HG03442 (cell line): ENCODE results near the gene CCM2L.

Source experiments
- ATAC-seq: cut with Tn5 transposase; IDR thresholded peaks from one replicate; pipeline ENCODE4 v1.9.1; 2021; ENCODE audit warnings: mild to moderate bottlenecking, moderate library complexity; ENCODE audit not compliant: unreplicated experiment

The CCM2L gene

DNA sequence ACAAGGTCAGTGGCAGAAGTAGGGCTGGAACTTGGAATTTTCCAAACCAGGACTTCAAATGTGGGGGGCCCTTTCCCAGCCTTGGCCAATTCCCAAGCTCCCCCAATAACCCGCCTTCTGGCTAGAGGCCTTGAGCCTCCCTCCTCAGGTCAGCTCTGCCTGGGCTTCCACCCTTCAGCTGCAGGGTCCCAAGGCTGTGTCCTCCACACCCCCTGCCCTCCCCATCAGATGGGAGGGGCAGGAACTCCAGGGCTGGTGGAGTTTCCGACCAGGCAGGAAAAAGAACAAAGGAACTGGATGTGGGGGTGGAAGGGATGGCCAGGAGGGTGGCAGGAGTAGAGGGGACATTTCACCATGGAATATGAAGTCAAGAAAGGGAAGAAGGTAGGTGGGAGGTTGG, at the start of gene CCM2L:
Gene CCM2L (plus strand): TSS at position 338 of the 400 bp plus-strand sequence. CDS start 17 bp downstream, at position 355.
- ATAC-seq: no peak

DNA sequence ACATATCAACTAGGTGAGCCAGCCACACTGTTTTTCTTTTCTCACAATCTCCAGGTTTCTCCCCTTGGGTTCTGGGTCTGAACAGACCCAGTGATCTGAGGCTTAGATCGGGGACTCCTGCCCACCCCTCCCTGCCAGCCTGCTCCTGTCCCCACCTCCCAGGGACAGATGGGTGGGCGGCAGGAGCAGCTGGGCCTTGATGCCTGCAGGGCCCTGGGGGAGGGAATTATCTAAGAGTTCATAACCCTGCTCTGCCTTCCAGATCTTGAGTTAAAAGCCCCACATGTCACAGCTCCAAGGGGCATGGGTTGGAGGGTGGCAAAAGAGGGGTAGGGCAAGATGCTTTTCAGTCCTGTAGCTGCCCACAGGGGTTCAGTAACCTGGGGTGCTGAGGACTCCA, 47.5 kb upstream of the CCM2L start:
- no peak for ATAC-seq

DNA sequence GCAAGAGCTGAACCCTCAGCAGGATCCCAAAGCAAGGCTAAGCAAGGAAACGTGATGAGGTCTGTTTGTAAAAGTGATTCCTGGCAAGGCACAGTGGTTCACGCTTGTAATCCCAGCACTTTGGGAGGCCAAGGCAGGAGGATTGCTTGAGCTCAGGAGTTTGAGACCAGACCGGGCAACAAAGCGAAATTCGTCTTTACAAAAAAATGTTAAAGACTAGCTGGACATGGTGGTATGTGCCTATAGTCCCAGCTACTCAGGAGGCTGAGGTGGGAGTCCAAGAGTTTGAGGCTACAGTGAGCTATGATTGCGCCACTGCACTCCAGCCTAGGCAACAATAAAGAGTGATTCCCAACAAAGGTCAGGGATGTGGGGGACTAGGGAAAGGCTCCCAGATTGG, 46.3 kb upstream of the CCM2L start:
- ATAC-seq: no peak

DNA sequence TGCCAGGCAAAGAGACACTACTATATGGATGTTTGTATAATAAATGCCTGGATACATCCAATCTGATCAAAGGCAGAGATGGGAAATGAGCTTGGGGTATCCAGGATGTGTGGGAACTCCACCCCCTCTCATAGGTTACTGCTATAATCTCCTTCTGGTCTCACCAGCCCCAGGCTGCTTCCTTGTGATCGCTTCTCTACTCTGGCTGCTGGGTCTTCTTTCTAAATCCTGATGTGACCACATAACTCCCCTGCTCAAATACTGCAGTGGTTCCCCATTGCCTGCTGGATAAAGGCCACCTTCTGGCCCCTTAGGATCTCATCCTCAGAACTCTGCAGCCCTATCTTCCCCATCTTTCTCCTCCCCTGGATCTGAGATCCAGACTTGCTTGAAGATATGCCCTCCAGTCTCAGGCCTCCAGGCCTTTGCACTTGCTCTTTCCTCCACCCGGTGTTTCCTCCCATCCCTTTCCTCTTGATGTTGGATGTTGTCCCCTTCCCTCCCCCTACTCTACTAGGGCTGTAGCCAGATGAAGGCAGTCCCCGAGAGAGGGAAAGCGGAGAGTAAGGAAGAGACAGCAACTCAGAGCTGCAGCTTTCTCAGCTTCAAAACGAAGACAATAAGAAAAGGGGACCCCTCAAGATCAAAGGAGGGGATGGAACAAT, 43.1 kb upstream of the CCM2L start:
- no peak for ATAC-seq

DNA sequence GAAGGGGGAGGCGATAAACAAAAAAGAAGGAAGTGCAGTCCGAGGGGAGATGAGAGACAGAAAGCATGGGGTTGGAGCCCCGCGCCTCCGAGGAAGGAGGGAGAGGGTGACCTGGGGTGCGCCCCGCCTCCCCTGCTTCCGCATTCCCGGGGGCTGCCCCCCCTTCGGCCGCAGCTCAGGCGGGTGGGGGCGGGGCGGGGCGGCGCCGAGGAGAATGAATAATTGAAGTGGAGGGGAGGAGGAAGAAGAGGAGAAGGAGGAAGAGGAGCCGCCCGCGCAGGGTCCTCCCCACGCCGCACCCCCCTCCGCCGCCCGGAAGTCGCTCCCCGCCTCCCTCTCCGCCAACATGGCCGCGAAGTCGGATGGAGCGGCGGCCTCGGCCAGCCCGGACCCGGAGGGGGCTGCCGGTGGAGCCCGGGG, 42.4 kb upstream of the CCM2L start, which contains the start of gene XKR7:
Gene XKR7 (plus strand): TSS at position 322 of the 420 bp plus-strand sequence. CDS start 25 bp downstream, at position 347.
- ATAC-seq: no peak

DNA sequence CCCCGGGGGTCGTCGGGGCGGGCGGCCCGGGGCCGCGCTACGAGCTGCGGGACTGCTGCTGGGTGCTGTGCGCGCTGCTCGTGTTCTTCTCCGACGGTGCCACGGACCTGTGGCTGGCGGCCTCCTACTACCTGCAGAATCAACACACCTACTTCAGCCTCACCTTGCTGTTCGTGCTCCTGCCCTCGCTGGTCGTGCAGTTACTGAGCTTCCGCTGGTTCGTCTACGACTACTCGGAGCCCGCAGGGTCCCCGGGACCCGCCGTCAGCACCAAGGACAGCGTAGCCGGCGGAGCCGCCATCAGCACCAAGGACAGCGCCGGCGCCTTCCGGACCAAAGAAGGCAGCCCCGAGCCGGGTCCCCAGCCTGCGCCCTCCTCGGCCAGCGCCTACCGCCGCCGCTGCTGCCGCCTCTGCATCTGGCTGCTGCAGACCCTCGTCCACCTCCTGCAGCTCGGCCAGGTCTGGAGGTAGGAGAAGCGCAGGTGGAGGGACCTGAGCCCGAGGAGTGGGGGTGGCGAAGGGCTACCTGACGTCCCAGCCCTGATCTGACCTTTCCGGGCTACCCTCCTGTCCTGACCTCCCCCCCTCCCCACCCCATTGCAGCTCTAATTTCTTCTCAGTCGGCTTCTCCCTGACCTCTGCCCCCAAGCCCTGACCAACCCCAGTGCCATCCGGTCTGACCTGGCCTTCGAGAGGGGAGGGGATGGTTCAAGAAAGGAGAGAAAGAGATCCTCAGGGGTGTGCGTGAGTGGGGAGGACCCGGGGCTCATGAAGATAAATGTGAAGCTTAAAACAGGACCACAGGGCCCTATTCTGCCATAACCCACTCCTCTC, 41.7 kb upstream of the CCM2L start:
- ATAC-seq: no peak

DNA sequence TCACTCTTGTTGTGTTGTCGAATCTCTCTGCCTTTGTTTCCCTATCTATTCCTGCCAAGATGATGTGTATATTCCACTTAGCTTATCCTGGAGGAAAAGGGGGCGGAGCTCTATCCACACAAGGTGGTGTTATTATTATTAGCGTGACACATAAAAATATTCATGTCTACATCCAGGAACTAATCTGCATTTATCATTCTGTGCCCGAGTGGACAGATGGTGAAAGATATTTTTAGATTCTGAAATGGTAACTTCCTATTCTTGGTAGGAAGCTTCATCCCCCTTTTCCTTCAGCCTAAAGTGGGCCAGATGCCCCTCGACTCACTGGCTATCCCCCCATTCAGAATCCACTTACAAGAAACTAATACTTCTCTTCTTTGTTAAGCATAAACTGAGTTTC, 40.2 kb upstream of the CCM2L start:
- ATAC-seq: no peak

DNA sequence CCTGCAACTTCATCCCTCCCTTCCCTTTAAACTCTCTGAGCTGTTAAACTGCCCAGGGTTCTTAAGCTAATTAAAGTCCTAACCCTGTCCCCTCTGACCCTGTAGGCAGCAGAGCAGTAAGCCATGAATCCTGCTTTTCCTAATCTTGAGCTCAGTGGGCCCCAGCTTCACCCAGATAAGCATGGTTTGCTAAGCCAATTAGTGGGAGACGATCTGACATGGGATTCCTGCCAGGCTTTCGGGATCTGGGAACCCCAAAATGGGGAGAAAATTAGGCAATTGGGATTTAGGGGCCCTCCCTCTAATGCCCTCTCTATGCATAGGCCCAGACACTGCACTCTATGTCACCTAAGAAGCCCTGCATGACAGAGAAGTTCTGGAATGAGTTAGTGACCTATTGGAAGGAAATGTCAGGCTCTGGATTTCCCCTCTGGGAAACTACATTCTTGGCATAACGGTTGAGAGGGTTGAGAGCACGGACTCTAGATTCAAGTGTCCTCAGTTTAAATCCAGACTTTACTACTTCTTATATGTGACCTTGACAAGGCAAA, 37.7 kb upstream of the CCM2L start:
- ATAC-seq: no peak

DNA sequence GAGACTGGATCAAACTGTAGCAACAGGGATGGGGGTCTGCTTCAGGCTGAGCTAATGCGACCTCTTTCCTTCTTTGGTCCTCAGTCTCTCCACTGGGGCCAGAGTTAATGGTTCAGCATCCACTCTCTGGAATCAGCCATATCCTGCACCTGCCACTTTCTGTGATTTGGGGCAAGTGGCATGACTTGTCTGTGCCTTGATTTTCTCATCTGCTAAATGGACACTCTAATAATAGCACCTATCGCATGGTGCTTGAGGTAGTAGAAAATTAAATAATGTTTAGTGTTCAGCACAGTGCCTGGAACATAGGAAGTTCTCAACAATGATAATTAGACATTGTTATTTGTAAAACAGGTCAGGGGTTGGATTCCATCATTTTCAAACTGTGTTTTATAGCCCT, 35.9 kb upstream of the CCM2L start:
- ATAC-seq: no peak

DNA sequence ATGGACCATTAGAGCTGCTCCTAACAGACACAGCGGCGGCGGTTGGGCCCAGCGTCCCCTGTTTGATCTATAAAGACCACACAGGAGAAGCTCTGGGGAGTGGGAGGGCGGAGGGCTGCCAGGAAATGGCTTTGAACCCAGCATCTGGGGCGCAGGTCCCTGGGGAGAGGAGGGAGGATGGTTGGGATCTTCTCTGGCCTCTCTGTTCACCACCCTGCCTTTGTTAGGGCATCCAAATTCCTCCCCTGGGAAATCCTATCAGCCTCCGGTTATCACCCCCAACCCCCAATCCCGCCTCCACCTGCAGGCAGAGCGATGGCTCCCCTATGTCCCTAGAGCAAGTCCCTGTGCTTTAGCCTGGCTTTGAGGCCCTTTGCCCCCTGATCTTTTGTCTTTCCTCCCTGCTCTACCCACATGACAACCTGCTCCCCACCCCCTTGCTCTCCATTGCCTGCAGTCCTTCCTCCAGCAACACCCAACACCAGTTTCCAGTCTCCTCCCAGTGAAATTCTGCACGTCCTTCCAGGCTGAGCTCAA, 35.2 kb upstream of the CCM2L start:
- no peak for ATAC-seq

DNA sequence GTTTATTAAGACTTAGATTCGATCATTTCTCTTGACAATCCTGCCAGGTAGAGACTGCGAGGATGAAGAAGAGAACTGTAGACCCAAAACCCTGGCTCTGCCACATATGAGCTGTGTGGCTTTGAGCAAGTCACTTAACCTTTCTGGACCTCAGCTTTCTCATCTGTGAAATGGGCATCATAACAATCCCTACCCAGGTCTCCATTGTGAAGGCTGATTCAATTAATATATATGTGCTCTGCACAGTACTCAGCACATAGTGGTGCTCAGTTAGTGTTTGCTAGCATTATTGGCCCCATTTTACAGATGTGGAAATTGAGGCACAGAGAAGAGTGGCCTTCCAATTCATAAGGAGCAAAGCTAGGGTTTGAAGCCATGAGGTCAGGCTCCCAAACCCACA, 34.4 kb upstream of the CCM2L start:
- ATAC-seq: no peak

DNA sequence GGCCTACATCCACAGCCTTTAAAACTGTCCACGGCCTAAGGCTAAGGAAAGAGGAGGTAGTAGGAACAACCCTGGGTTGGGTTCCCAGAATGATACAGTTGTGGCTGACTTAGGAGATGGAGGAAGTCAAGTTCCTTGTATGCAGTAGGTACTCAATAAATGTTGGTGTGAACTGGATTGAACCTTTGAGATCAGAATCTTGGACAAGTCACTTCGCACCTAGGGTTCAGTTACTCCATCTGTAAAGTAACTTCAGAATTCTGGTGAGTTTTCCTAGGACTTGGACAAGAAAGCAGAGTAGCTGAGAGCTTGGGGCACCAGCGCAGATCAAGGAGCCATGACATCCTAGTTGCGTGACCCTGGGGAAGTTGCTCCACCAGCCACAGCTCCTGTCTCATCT, 33.2 kb upstream of the CCM2L start:
- ATAC-seq: no peak

DNA sequence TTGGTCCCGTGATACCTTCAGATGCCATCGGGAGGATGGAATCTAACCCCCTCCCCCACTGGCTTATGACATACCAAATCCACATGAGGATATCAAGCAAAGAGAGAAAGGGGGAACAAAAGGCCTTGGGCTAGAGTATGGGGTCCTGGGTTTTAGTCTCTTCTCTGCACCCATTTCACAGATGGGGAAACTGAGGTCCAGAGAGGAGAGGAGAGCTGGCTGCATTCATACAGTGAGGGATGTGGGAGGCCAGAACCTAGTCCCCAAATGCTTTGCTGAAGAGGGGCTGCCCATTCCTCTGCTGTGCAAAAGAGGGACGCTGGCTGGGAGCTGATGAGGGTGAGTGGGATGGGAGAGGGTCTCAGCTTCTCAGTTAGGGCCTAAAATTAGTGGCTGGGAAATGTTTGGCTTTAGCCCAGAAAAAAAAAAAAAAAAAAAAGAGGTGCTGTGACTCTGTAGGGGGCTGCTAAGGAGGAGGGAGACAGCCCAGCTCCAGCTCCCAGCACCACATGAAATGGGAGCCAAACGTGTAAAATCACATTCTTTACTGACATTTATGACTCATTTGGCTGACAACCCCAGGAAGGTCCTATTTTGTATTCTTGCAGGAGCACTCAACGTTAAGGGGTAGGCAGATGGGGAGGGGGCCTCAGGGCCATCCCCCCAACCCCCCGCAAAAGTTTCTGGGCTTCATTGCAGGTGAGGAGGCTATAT, 30.4 kb upstream of the CCM2L start:
- no peak for ATAC-seq

DNA sequence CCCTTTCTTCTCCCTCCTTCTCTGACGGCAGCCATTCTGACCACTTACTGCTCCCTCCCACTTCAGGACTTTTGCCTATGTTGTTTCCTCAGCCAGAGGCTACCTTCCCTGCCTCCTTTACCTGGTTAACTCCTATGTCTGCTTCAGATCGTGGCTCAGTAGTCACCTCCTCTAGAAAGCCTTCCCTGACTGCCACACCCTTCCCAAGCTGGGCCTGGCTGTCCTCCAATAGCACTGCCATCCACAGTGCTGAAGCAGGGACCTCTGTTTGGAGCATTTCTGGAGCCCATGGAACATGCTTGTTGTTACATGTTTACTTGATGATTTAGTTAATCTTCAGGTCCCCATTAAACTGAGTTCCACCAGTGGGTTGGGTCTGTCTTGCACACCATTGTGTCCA, 28.5 kb upstream of the CCM2L start:
- no peak for ATAC-seq

DNA sequence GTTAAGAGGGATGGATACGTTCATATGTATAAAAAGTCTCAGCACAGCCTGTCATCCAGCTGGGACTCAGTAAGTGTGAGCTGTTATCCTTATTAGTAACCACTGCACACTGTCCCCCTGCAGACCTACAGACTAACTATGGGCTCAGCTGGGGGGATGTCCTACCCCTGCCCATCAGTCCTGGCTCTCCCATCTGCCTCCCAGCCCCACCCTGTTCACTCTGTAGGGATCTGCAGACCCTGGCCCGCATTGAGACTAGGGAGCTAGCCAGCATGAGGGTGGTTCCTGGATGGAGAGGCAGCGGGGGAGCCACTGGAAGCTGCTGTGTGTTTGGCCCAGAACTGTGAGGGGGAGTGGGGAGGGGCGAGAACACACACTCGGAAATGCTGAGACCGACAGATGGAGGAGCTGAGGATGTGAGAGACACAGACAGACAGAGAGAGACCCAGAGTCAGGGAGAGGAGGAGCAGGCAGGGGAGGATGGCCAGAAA, 25.2 kb upstream of the CCM2L start:
- no peak for ATAC-seq

DNA sequence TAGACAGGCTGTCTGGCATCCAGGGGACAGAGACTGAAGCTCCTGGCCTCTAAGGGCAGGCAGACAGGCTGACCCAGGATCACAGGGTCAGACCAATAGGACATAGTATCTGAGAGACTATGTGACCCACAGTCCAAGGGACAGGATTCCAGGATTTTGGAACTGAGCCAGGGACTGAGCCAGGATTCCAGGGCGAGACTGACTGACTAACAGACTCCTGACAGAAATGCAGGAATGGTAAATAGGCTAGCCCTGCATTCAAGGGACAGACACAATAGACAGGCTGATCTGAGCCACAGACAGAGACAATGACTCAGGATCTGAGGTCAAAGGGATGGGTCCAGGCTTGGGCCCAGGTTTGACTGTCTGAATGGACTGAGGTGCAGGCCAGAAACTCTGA, 22.5 kb upstream of the CCM2L start:
- ATAC-seq: no peak

DNA sequence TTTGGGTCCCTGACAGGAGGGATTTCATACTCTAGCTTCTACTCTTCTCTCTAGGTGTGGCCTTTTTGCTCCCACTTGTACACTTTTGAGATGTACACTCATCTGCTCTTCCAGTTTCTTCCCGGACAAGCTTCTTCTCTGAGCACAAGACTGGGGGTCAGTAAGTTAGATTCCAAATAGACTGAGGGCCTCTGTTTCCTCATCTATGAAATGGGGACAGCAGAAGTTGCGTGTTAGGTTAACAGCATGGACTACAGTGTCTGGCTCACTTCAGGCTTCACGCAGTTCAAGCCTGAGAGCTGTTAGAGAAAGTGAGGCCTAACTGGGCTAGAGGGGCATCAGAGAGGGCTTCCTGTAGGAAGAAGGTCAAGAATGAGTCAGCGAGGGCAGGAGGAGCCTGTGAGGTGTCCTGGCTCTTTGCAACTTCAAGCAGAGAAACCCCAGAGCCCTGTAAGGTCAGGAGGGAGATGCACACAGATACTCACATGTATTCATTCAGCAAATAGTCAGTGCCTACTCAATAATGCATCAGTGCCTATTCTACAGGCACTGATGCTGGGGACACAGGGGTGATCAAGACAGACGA, 21.7 kb upstream of the CCM2L start:
- no peak for ATAC-seq

DNA sequence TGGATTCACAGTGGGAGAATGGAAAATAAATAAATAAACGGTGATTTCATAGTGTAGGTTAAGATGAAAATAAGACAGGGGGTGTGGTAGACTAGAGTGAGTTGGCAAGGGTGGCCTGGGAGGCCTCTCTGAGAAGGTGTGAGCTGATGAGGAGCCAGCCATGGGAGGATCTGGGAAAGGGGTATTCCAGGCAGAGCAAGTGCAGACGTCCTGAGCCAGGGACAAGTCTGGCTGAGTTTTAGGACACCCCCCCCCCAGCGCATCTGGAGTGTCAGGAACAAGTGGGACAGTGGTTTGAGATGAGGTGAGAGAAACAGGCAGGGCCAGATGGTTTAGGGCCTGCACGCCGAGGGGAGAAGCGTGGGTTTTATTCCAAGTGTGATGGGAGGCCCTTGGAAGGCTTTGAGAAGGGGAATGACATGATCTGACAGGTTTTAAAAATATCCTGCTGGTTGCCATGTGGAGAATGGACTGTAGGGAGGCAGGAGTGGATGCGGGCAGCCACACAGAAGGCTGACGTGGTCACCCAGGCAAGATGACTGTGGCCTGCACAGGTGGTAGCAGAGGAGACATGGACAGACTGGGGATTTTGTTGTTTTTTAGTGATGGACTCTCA, 21.1 kb upstream of the CCM2L start:
- ATAC-seq: no peak

DNA sequence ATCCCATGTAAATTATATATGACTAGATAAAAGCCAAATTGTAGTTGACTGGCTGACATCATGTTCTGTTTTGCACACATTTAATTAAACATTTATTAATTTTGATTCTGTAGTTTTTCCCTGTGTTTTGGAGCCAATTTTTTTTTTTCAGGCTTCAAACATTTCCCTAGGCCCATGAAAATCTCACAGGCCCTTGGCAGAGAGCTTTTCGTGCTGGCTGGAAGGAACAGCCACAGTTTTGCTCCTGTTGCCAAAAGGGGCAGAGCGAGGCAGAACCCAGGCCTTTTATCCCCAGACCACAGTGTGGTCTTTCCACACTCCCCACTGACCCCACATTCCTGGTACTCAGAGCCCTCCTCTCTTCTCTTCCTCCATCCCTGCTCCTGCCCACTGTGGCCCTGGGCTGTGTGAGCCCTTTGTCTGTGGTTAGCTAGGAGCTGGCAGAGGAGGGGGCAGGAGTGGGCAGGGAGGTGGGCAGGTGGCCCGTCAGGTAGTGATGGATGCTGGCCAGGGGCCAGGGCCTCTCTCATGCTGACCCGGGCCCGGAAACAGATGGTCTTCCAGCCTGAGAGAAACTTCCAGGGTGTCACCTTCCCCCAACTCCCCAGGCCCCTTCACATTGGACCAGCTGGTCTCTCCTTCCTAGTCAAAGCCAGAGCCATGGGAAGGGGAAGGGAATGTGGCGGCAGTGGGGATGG, 19.4 kb upstream of the CCM2L start:
- ATAC-seq: no peak

DNA sequence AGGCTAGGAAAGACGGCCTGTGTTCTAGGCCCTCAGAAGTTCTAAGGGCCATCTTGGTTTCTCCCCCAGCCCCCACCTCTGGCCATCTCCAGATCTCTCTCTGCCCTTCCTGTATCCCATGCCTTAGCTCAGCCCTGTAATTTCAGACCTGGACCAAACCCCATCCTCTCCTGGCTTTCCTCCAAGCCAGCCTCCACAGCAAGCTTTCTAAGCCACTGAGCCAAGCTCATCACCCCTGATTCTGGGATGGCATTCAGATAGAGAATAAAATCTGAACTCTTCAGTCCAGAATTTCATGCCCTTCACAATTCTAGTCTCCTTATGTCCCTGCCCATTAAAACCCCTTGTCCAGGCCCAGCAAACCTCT, 18.9 kb upstream of the CCM2L start:
- no peak for ATAC-seq
